Trophoblast cell (in vitro differentiated cells and primary cell): ENCODE results near the gene ETS1. TPM values are rescaled to one million over a fixed set of nuclear protein-coding genes. Genes with fewer than 3 reads are reported as not detected.

ENCODE experiments used
- DNase-seq, 2 donors: peaks; one replicate each; pipeline ENCODE4 v3.0.0-alpha.2; 2016
- H2AFZ ChIP-seq: 2 replicates; pipeline ENCODE4 v1.6.1; 2013; ENCODE audit warnings: low read length, moderate library complexity, mild to moderate bottlenecking; ENCODE audit not compliant: insufficient read depth, poor library complexity
- H2AK5ac ChIP-seq: 2 replicates; pipeline ENCODE4 v1.6.1; 2013; ENCODE audit warnings: mild to moderate bottlenecking, low read length
- H2BK120ac ChIP-seq: 2 replicates; pipeline ENCODE4 v1.6.1; 2013; ENCODE audit warnings: low read length, mild to moderate bottlenecking, moderate library complexity; ENCODE audit not compliant: insufficient read depth, poor library complexity
- H2BK12ac ChIP-seq: 2 replicates; pipeline ENCODE4 v1.6.1; 2013; ENCODE audit warnings: mild to moderate bottlenecking, low read length, moderate library complexity
- H2BK5ac ChIP-seq: 2 replicates; pipeline ENCODE4 v1.6.1; 2013; ENCODE audit warnings: low read length, low read depth, moderate library complexity, mild to moderate bottlenecking; ENCODE audit not compliant: poor library complexity
- H3K14ac ChIP-seq: 2 replicates; pipeline ENCODE4 v1.6.1; 2013; ENCODE audit warnings: mild to moderate bottlenecking, low read length
- H3K18ac ChIP-seq: 2 replicates; pipeline ENCODE4 v1.6.1; 2013; ENCODE audit warnings: mild to moderate bottlenecking, low read length
- H3K23ac ChIP-seq: 2 replicates; pipeline ENCODE4 v1.6.1; 2013; ENCODE audit warnings: low read length
- H3K27ac ChIP-seq: 2 replicates; pipeline ENCODE4 v1.5.1; 2013; ENCODE audit warnings: low read depth, mild to moderate bottlenecking, inconsistent platforms, low read length, moderate library complexity
- H3K27me3 ChIP-seq: 2 replicates; pipeline ENCODE4 v1.6.1; 2013; ENCODE audit warnings: inconsistent platforms, mild to moderate bottlenecking, low read length, moderate library complexity; ENCODE audit not compliant: insufficient read depth
- H3K36me3 ChIP-seq, 2 experiments: 1 replicate in 1 of 2; 2 replicates in 1 of 2; pipeline ENCODE4 v1.6.1; 2013; ENCODE audit warnings: low read length in 2 of 2, mild to moderate bottlenecking in 2 of 2, moderate library complexity in 1 of 2; ENCODE audit not compliant: insufficient read depth in 2 of 2, control insufficient read depth in 1 of 2
- H3K4ac ChIP-seq: 2 replicates; pipeline ENCODE4 v1.6.1; 2013; ENCODE audit warnings: low read depth, mild to moderate bottlenecking, low read length, moderate library complexity
- H3K4me1 ChIP-seq, 2 experiments: 1 replicate in 1 of 2; 2 replicates in 1 of 2; pipeline ENCODE4 v1.6.1; 2013; ENCODE audit warnings: low read length in 2 of 2, mild to moderate bottlenecking in 2 of 2, moderate library complexity in 1 of 2; ENCODE audit not compliant: insufficient read depth in 2 of 2, control insufficient read depth in 1 of 2
- H3K4me2 ChIP-seq: 2 replicates; pipeline ENCODE4 v1.6.1; 2013; ENCODE audit warnings: inconsistent platforms, mild to moderate bottlenecking, low read length, moderate library complexity
- H3K4me3 ChIP-seq: 2 replicates; pipeline ENCODE4 v1.5.1; 2013; ENCODE audit warnings: mild to moderate bottlenecking, low read depth, low read length, inconsistent platforms
- H3K79me1 ChIP-seq: one replicate; pipeline ENCODE4 v1.6.1; 2013; ENCODE audit warnings: low read length
- H3K79me2 ChIP-seq: 2 replicates; pipeline ENCODE4 v1.6.1; 2013; ENCODE audit warnings: low read length, mild to moderate bottlenecking; ENCODE audit not compliant: control insufficient read depth, insufficient read depth, poor library complexity
- H3K9ac ChIP-seq: 2 replicates; pipeline ENCODE4 v1.6.1; 2013; ENCODE audit warnings: mild to moderate bottlenecking, low read length
- H3K9me3 ChIP-seq: 2 replicates; pipeline ENCODE4 v1.6.1; 2013; ENCODE audit warnings: low read depth, mild to moderate bottlenecking, control low read depth, inconsistent platforms, low read length; ENCODE audit not compliant: insufficient read depth
- H4K12ac ChIP-seq: 2 replicates; pipeline ENCODE4 v1.6.1; 2013; ENCODE audit warnings: low read depth, mild to moderate bottlenecking, low read length, moderate library complexity
- H4K8ac ChIP-seq: 2 replicates; pipeline ENCODE4 v1.6.1; 2013; ENCODE audit warnings: low read depth, mild to moderate bottlenecking, low read length, moderate library complexity
- H4K91ac ChIP-seq: one replicate; pipeline ENCODE4 v1.6.1; 2013; ENCODE audit warnings: low read depth, mild to moderate bottlenecking, low read length, moderate library complexity
- WGBS: extraction: QIAGEN DNeasy Blood & Tissue Kit; methylation state at CpG from one replicate; pipeline ENCODE4 v1.1.7; 2013; ENCODE audit warnings: missing lambda C conversion rate; ENCODE audit not compliant: insufficient read length, insufficient coverage; ENCODE audit errors: extremely low coverage; 5-methylcytosine and 5-hydroxymethylcytosine counted together
- polyA plus RNA-seq: library from polyadenylated mRNA; stranded (reverse); fragments of 200-250 nt; gene quantifications from 2 replicates; pipeline ENCODE4 v1.2.3, GENCODE V29; 2013

The ETS1 gene, protein sequence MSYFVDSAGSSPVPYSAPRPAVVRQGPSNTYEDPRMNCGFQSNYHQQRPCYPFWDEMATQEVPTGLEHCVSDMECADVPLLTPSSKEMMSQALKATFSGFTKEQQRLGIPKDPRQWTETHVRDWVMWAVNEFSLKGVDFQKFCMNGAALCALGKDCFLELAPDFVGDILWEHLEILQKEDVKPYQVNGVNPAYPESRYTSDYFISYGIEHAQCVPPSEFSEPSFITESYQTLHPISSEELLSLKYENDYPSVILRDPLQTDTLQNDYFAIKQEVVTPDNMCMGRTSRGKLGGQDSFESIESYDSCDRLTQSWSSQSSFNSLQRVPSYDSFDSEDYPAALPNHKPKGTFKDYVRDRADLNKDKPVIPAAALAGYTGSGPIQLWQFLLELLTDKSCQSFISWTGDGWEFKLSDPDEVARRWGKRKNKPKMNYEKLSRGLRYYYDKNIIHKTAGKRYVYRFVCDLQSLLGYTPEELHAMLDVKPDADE
- 103 and 111 TPM in 2 replicates for polyA plus RNA-seq

DNA sequence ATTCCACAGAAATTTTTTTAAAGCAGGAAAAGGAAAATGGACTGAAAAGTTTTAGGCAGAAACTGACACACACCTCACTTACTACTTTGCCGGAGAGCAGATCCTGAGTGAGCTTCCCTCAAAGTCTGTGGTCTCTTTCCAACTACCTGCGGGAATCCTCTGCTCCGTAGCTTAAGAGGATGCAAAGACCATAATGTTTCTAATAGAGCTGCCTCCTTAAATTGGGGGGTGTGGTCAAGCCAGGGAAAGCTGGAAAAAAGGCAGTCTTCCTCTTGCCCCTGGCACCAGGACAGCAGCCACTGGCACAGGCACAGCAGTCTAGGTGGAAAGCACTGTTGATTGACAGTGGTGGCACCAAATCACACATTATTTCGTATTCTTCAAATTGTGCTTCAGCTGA, at the start of gene ETS1:
Gene ETS1, minus strand, starts transcription at position 144 of the 400 bp plus-strand sequence. CDS start 14,428 bp downstream, outside the sequence.
- no peak within 1 kb of the TSS for H4K91ac ChIP-seq
- H3K4me1 ChIP-seq, result peaks cover 7 to 11% of the 10 kb centered on the region in 2 experiments
- H3K9me3 ChIP-seq, result no peaks in the 10 kb centered on the region
- no peaks in the 10 kb centered on the region for H3K79me1 ChIP-seq
- H3K23ac ChIP-seq, result no peak within 1 kb of the TSS
- peak within 1 kb of the TSS; percentile 87 for H2BK12ac ChIP-seq
- H3K79me2 ChIP-seq, result no peaks in the 10 kb centered on the region
- no peak within 1 kb of the TSS for H2BK5ac ChIP-seq
- no peak within 1 kb of the TSS for H2AFZ ChIP-seq
- H3K4me2 ChIP-seq, result peak within 1 kb of the TSS; percentile 33
- WGBS, result no CpG with 5 or more reads among the region's 4 CpGs
- no peaks in the 10 kb centered on the region for H3K36me3 ChIP-seq
- H3K27ac ChIP-seq, result no peak within 1 kb of the TSS
- H3K18ac ChIP-seq, result no peak within 1 kb of the TSS
- no peak within 1 kb of the TSS for H3K4me3 ChIP-seq
- no peak within 1 kb of the TSS for H3K14ac ChIP-seq
- no peak within 1 kb of the TSS for H3K9ac ChIP-seq
- H4K8ac ChIP-seq, result no peak within 1 kb of the TSS
- no peak for DNase-seq
- H2BK120ac ChIP-seq, result no peak within 1 kb of the TSS
- H4K12ac ChIP-seq, result no peak within 1 kb of the TSS
- no peak within 1 kb of the TSS for H2AK5ac ChIP-seq
- no peak within 1 kb of the TSS for H3K4ac ChIP-seq
- no peaks in the 10 kb centered on the region for H3K27me3 ChIP-seq

DNA sequence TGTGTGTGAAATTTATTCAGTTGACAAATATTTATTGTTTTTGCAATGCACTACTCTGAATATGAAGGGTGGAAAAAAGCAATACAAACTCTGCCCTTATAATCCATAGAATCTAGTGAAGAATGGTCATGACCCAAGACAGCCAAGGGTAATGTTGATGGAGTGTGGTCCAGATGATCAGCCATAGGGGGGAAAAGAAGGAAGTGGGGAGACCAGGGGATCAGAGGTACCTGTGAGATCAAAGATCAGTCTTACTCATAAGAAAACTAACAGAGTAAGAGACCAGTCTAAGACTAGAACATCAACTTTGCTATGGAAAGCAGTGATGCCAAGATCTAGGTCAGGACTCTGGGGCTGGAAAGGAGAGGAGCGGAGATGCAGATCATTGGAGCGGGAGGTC, 47.0 kb upstream of the ETS1 start:
- H4K12ac ChIP-seq, result no peak overlapping the region
- no peak overlapping the region for H2AK5ac ChIP-seq
- H2BK5ac ChIP-seq, result no peak overlapping the region
- peaks cover 5 to 7% of the 10 kb centered on the region in 2 experiments for H3K4me1 ChIP-seq
- no peaks in the 10 kb centered on the region for H3K9me3 ChIP-seq
- H2BK12ac ChIP-seq, result no peak overlapping the region
- no peak overlapping the region for H4K8ac ChIP-seq
- H3K18ac ChIP-seq, result no peak overlapping the region
- H2AFZ ChIP-seq, result no peak overlapping the region
- H3K4me3 ChIP-seq, result no peak overlapping the region
- no peak for DNase-seq
- peaks cover 3% of the 10 kb centered on the region for H3K79me1 ChIP-seq
- H3K36me3 ChIP-seq, result no peaks in the 10 kb centered on the region
- H2BK120ac ChIP-seq, result no peak overlapping the region
- no peak overlapping the region for H3K4me2 ChIP-seq
- WGBS, result no CpG with 5 or more reads among the region's 2 CpGs
- no peak overlapping the region for H4K91ac ChIP-seq
- H3K14ac ChIP-seq, result no peak overlapping the region
- H3K4ac ChIP-seq, result no peak overlapping the region
- H3K79me2 ChIP-seq, result no peaks in the 10 kb centered on the region
- no peak overlapping the region for H3K23ac ChIP-seq
- no peak overlapping the region for H3K27ac ChIP-seq
- H3K9ac ChIP-seq, result no peak overlapping the region
- H3K27me3 ChIP-seq, result no peaks in the 10 kb centered on the region

DNA sequence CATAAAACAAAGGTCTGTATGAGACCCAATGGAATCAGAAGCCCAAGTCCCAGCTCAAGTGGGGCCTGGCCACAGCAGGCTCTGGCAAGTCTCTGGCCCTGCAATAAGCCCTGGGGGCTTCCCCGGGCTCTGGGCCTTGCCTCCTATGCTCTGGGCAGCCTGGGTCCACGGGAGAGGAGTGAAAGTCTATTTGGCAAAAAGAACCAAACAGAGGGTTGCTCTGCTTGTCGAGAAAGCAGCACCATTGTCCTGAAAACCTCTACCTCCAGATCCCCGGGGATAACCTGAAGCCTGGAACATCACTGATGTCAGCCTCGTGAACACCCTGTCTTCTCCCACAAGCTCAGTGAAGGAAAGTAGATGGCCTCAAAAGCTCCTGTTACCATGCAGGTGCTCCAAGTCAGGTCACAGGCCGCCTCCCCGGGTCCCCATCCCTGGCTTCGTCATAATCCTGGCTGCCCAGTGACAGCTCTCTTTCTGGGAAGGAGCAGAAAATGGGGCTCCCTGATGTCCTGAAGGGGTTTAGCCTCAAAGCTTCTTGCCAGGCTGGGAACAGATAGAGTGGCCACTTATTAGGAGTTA, 46.1 kb upstream of the ETS1 start:
- no peak overlapping the region for H2BK12ac ChIP-seq
- H3K18ac ChIP-seq, result no peak overlapping the region
- H3K36me3 ChIP-seq, result no peaks in the 10 kb centered on the region
- H3K27ac ChIP-seq, result no peak overlapping the region
- no peak for DNase-seq
- no peaks in the 10 kb centered on the region for H3K9me3 ChIP-seq
- no peak overlapping the region for H2BK120ac ChIP-seq
- H3K4me1 ChIP-seq, result peaks cover 7% of the 10 kb centered on the region in 2 experiments
- H3K27me3 ChIP-seq, result no peaks in the 10 kb centered on the region
- no peak overlapping the region for H2AK5ac ChIP-seq
- no peak overlapping the region for H3K4me2 ChIP-seq
- WGBS, result no CpG with 5 or more reads among the region's 8 CpGs
- H3K23ac ChIP-seq, result no peak overlapping the region
- H3K4ac ChIP-seq, result no peak overlapping the region
- H4K91ac ChIP-seq, result no peak overlapping the region
- no peak overlapping the region for H4K12ac ChIP-seq
- H3K4me3 ChIP-seq, result no peak overlapping the region
- H3K14ac ChIP-seq, result no peak overlapping the region
- H3K79me1 ChIP-seq, result peaks cover 8% of the 10 kb centered on the region
- H2AFZ ChIP-seq, result no peak overlapping the region
- H3K79me2 ChIP-seq, result no peaks in the 10 kb centered on the region
- no peak overlapping the region for H4K8ac ChIP-seq
- H3K9ac ChIP-seq, result no peak overlapping the region
- no peak overlapping the region for H2BK5ac ChIP-seq

DNA sequence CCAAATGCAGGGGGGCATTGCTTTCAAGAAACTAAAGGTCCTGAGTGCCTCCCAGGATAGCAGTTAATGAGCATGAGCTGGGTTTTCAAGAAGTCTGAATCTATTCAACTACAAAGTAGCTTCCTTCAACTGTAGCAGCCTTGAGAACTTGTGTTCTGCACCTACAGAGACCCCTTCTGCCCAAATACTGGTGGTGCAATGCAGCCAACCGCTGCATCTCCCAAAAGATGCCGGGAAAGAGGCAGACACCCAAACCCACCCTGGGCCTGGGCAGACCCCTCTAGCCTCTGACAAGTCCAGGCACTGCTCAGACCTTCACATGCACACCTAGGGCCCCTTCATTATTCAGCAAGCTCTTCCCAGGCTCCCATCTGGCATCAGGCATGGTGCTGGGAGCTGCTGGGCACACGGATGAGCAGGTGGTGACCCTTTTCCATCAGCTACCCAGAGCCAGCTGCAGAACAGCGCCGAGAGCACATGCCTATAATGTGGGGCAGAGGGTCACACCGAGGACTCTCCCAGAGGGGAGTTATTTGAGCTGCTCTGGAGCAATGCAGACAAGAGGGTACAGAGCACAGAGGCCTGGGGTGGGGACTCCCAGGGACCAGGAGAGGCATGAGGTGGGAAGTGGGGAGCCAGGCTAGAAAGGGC, 44.9 kb upstream of the ETS1 start:
- Histone ChIP-seq H2BK12ac (no peak overlapping the region), H2BK5ac (no peak overlapping the region), H3K4ac (no peak overlapping the region), H2AFZ (no peak overlapping the region), H3K27me3 (no peaks in the 10 kb centered on the region), H3K79me1 (peaks cover 8% of the 10 kb centered on the region), H3K4me3 (no peak overlapping the region), H4K12ac (no peak overlapping the region), H3K9ac (no peak overlapping the region), H3K4me1 (peaks cover 7 to 11% of the 10 kb centered on the region in 2 experiments), H4K8ac (no peak overlapping the region), H3K23ac (no peak overlapping the region), H2AK5ac (no peak overlapping the region), H3K27ac (no peak overlapping the region), H2BK120ac (no peak overlapping the region), H3K36me3 (no peaks in the 10 kb centered on the region), H3K18ac (no peak overlapping the region), H3K4me2 (no peak overlapping the region), H3K9me3 (no peaks in the 10 kb centered on the region), H3K14ac (no peak overlapping the region), H3K79me2 (no peaks in the 10 kb centered on the region), H4K91ac (peak overlapping the region; percentile 2)
- DNase-seq, result peak in 1 of 2 donors; percentile 21
- no CpG with 5 or more reads among the region's 6 CpGs for WGBS
